NCI-H345 (cell line): Measurements from ENCODE around the gene FECH.

ENCODE experiments used
- DNase-seq: peaks from one replicate; lab custom pipeline; 2025; lab: John Stamatoyannopoulos, UW

Gene FECH

GRCh38 chr18:57581301-57581934, 5.1 kb downstream of the FECH start:
- DNase-seq = no peak

GRCh38 chr18:57579934-57580333, 6.6 kb downstream of the FECH start:
- DNase-seq = no peak

GRCh38 chr18:57576316-57576715, 10.2 kb downstream of the FECH start:
- DNase-seq = no peak

DNA sequence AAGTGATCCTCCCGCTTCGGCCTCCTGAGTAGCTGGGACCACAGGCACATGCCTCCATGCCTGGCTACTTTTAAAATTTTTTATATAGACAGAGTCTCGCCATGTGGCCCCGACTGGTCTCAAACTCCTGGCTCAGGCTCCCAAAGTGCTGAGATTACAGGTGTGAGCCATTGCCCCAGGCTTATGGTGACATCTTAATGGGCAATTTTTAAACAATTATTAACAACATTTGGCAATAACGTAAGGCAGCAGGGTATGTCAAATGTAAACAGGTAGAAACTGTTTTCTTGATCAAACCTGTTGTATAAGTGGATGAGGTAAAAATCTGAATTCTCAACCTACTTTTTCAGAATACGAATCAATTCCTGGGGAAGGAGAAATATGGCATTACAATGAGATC, 11.0 kb downstream of the FECH start:
- no peak for DNase-seq

GRCh38 chr18:57574866-57575265, 11.6 kb downstream of the FECH start:
- no peak for DNase-seq

GRCh38 chr18:57570162-57570561, 16.3 kb downstream of the FECH start:
- DNase-seq = no peak

DNA sequence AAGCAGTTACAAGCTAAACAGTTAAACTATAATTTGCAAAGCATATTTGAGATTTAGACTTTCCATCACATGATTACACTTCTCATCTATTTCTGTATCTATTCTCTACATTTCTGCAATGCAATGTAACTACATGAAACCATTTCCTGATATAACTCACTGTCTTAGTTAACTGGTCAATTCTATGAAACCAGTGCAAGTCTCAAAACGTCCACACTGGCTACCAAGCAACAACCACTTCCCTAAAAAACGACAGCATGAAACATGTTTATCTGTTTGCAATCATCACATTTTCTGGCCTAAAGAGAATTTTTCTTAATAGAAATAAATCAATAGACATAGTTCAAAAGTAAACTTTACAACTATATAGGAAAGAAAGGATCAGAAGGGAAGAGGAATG, 17.4 kb downstream of the FECH start:
- no peak for DNase-seq

GRCh38 chr18:57561728-57562423, 24.6 kb downstream of the FECH start:
- DNase-seq = peak; percentile 61

- DNase-seq = no peak
These were observed 25.2 kb downstream of the FECH start for GRCh38 chr18:57561261-57561660.

DNA sequence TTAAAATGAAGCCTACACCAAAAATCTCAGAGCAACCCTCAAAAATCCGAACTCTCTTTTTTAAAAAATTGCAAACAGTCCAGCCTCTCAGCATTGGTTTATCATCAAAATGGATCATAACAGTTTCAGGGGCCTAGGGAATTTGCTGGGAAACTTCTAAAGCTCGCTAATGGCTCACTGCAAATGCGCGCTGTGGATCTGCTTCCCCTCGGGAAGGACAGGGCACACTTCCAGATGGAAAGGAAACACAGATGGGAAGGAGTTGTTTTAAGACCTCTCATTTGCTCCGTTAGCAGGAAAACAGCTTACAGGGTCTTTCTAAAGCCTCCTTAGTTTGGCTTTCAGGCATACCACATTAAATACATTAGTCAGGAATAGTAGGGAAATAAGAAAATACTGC, 27.2 kb downstream of the FECH start:
- DNase-seq = no peak

DNA sequence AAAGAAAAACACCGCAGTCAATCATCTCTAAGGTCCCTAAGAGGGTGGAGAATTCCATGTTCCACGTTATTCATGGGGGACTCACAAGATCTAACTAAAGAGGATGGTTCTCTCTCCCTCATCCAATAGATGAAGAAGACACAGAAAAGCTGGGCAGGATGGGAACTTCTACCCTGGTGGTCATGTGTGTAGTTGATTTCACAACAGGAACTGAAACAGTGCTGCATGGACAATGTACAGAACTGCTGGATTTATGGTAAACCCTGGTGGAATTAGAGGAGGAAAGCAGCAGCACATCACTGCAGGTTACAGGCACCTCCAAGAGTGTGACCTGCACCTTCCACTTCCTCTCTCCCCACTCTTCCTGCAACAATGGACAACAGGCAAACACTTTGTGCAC, 31.4 kb downstream of the FECH start:
- no peak for DNase-seq

DNA sequence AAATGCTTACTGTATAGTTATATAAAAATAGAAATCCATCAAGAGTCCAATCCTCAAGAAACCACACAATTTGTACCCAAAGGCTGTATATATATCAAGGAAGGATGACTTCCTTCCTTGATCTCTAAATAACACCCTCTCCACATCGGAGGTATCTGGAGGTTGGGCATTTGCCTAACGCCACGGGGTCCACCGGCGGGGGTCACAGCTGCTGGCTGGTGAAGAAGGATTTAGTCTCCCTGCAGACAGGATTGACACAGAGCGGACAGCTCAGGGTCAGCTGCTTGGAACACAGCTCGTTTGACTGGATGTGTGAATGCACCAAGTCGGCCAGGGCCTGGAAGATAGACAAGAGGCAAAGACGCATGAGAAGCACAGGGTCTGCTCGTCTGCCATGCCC, 36.0 kb downstream of the FECH start:
- DNase-seq = no peak

DNA sequence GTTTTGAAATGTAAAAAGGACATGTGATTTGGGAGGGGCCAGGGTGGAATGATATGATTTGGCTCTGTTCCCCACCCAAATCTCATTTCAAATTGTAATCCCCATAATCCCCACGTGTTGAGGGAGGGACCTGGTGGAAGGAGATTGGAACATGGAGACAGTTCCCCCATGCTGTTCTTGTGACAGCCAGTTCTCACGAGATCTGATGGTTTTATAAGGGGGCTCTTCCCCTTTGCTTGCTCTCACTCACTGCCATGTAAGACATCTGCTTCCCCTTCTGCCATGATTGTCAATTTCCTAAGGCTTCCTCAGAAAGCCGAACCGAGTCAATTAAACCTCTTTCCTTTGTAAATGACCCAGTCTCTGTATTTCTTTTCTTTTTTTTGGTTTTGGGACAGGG, 39.2 kb downstream of the FECH start:
- DNase-seq = no peak

DNA sequence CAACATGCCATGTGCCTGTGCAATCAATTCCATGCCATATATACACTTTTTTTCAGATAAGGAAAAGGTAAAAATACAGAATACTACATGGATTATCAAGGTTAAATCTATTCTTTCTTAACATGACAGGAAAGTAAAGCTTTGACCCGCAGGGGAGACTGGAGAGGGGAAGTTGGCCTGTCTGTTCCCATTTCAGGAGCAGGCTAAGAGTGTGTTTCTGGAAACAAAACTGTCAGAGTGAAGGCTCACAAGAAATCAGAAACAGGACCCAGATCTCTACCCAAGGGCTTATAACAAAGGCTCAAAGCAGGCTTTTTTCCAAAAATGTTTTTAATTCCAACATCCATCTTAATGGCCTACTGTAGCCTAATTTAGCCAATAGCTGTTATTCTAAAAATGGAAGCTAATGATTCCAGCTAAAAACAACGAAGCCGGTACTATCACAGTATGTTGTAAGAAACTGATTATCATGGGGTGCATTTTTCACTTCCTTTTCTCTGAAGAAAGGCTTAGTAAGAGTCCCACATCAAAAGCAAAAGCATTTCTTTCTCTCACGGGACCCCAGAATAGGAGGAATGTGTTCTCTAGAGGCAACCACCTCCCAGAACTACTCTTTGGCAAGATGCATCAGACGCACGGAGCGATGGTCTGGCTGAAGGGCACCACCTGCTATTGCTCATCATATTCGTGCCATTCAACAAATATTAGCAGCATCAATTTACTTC, 41.4 kb downstream of the FECH start:
- DNase-seq = no peak

GRCh38 chr18:57543560-57543959, 42.9 kb downstream of the FECH start:
- DNase-seq = peak; percentile 63

DNA sequence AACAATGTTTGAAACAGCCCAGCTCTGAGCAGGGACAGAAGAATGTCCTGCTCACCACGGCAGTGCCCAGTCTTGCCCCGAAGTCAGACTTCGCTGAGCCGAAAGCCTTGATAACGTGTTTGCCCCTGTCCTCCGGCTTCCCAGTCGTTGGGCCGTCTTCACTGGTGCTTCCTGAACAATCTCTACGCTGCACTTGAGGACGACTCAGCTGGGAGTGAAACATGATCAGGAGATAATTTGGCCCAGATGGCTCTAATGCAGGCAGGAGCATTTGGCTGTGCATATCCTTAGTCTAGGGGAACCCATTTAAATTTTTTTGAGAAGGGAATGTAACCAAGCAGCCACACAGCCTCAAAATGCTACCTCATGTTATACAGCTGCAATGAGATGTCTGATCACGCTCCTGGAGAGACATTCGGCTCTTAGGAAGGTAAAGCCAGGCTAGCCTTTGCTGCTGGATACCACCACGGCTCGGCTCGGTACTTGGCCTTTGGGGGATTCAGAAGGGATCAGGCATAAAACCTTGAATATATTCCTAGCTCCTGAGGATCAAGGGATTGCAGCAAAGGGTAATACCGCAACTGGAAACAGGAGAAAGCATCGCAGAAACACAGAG, 43.6 kb downstream of the FECH start:
- no peak for DNase-seq

GRCh38 chr18:57542126-57542525, 44.4 kb downstream of the FECH start:
- no peak for DNase-seq

DNA sequence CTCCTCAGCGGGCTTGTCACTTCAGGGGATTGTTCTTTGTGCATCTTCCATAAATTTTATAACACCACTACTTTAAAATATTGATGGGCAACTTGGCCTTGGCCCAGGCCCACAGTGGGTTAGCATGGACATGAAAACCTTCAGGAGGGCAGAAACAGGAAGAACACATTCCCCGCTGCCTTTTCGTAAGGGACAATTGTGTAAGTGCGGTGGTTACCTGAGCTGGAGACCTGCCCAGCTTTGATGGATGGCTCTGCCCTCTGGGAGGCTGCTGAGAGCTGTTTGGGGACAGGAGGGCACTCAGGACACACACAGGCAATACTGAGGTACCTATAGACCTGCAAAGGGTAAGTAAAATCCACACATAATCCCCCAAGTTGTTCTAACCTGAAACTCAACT, 46.8 kb downstream of the FECH start:
- DNase-seq = no peak

DNA sequence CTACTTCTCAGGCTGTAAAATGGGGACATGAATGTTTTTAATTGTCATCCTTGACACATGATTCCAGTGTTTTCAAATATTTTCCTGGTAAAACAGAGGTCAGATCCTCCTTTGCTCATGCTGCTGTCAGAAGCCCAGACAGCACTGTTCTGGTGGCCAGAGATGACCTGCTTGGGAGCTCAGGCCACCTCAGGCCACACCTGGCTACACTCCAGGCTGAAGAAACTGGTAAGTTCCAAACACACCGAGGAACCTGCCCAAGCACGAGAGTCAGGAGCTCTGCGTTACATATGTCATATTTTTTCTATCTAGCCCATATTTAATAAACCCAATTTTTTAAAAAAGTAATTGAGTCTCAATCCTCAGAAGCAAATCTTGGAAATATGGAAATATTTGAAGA, 47.9 kb downstream of the FECH start:
- no peak for DNase-seq

- DNase-seq = no peak
These were observed 52.0 kb downstream of the FECH start for GRCh38 chr18:57534511-57534909.

DNA sequence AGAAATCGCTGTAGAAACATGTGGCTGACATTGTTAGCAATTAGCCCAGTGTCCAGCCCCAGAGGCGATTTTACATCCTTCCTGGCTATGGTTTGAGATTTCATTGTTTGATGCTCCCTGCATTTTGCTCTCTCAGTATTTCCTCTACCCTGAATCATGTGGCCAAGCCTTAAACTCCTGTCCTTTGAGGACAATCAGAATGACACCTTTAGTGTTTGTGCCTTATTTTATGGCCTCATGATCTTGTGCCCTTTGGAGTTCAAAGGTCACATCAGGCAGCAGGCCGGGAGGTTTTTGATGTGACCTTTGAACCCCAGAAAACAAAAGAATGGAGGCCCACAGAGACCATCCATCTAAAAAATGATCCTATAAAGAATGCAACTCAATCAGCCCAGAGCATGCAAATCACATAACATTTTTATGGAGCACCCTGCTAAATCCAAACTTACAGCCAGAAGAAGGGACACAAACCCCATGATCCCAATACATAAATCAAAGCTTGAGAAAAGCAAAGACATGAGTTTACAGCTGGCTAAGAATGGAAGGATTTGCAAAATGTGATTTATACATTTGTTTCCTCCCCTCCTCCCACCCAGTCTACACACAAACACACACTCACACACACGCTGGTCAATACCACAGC, 52.5 kb downstream of the FECH start:
- DNase-seq = no peak
